ENCODE data around the gene CREB5. TPM values are rescaled to one million over a fixed set of nuclear protein-coding genes. Genes with fewer than 3 reads are reported as not detected.
"Not testable (repeated sequence)": the region's sequence is repeated elsewhere in the genome, so short reads cannot be mapped to it uniquely, and the experiment has no call there.

The CREB5 gene
- total and polyA plus RNA-seq, 9 donors = 0.71 to 15.0 (median 2.7) TPM

DNA sequence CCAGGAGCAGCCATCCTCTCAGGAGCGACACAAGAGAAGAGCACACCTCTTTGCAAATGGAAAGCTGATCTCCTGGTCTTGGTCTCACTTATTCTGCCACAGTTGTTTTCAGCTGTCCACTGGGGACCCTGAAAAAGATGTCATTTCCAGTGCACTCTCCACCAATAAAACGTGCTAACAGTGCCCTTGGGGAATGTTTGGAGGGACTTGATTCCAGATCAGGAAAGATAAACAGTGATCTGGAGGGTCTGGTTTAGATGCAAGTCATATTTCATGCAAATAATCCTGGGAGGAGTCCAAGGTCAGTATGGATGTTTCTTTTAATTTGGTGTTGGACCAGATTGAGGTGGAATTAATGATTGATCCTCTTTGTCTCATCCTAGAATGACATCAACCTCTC lies 185.0 kb downstream of the CREB5 start:
- 52 to 72% (median 57%) methylated on average over 2 of the region's 2 CpGs for WGBS, 3 donors
- no peak for TF ChIP-seq EP300 (IDR thresholded peaks at IDR 0.05)
- TF ChIP-seq, protein P1, sequence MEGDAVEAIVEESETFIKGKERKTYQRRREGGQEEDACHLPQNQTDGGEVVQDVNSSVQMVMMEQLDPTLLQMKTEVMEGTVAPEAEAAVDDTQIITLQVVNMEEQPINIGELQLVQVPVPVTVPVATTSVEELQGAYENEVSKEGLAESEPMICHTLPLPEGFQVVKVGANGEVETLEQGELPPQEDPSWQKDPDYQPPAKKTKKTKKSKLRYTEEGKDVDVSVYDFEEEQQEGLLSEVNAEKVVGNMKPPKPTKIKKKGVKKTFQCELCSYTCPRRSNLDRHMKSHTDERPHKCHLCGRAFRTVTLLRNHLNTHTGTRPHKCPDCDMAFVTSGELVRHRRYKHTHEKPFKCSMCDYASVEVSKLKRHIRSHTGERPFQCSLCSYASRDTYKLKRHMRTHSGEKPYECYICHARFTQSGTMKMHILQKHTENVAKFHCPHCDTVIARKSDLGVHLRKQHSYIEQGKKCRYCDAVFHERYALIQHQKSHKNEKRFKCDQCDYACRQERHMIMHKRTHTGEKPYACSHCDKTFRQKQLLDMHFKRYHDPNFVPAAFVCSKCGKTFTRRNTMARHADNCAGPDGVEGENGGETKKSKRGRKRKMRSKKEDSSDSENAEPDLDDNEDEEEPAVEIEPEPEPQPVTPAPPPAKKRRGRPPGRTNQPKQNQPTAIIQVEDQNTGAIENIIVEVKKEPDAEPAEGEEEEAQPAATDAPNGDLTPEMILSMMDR (IDR thresholded peaks at IDR 0.05) = no peak
- no peak for TF ChIP-seq POLR2A (IDR thresholded peaks at IDR 0.05)
- DNase-seq = no peak
- no peak overlapping the region for H3K27ac ChIP-seq
- H3K27me3 ChIP-seq = no peaks in the 10 kb centered on the region
- H3K4me1 ChIP-seq (ENCODE audit: insufficient read depth) = no peaks in the 10 kb centered on the region
- no peak overlapping the region for H3K4me3 ChIP-seq
- H3K36me3 ChIP-seq = no peaks in the 10 kb centered on the region
- H3K9me3 ChIP-seq = no peaks in the 10 kb centered on the region
- intact Hi-C loops (cut with DNase I) = loop anchor here in 1 of 4 donors (5.0 kb wide), 1 partner anchor 1200 kb away; no protein-coding TSS in a partner anchor

DNA sequence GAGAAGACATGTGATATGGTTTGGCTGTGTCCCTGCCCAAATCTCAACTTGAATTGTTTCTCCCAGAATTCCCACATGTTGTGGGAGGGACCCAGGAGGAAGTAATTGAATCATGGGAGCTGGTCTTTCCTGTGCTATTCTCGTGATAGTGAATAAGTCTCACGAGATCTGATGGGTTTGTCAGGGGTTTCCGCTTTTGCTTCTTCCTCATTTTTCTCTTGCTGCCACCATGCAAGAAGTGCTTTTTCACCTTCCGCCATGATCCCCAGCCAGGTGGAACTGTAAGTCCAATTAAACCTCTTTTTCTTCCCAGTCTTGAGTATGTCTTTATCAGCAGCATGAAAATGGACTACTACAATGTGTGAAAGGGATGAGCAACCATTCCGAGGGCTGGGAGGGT lies 185.7 kb downstream of the CREB5 start:
- not testable (repeated sequence) for H3K36me3 ChIP-seq; H3K9me3 ChIP-seq; H3K27me3 ChIP-seq; H3K27ac ChIP-seq; H3K4me1 ChIP-seq (ENCODE audit: insufficient read depth); H3K4me3 ChIP-seq; DNase-seq
- intact Hi-C loops (cut with DNase I) = loop anchor here in 1 of 4 donors (5.0 kb wide), 1 partner anchor 1201 kb away; no protein-coding TSS in a partner anchor
- 90 to 94% (median 93%) methylated on average over 5 of the region's 5 CpGs for WGBS, 3 donors

GRCh38 chr7:28598586-28598985 lies 186.3 kb downstream of the CREB5 start:
- no peak for DNase-seq
- Histone ChIP-seq H3K36me3 (no peaks in the 10 kb centered on the region), H3K27ac (no peak overlapping the region), H3K27me3 (no peaks in the 10 kb centered on the region), H3K9me3 (no peaks in the 10 kb centered on the region), H3K4me3 (no peak overlapping the region), H3K4me1 (ENCODE audit: insufficient read depth) (no peaks in the 10 kb centered on the region)
- TF ChIP-seq EP300 (IDR thresholded peaks at IDR 0.05) (no peak), POLR2A (IDR thresholded peaks at IDR 0.05) (no peak)
- TF ChIP-seq, protein P1 (IDR thresholded peaks at IDR 0.05) = no peak
- intact Hi-C loops (cut with DNase I) = loop anchor here in 1 of 4 donors (5.0 kb wide), 1 partner anchor 1201 kb away; no protein-coding TSS in a partner anchor
- WGBS, 3 donors = 66 to 81% (median 70%) methylated on average over 3 of the region's 3 CpGs

GRCh38 chr7:28599411-28599810 lies 187.1 kb downstream of the CREB5 start:
- Histone ChIP-seq H3K36me3 (no peaks in the 10 kb centered on the region), H3K4me1 (ENCODE audit: insufficient read depth) (no peaks in the 10 kb centered on the region), H3K27me3 (no peaks in the 10 kb centered on the region), H3K9me3 (no peaks in the 10 kb centered on the region), H3K27ac (no peak overlapping the region), H3K4me3 (no peak overlapping the region)
- DNase-seq = no peak
- TF ChIP-seq, protein P1 (IDR thresholded peaks at IDR 0.05) = no peak
- TF ChIP-seq EP300 (IDR thresholded peaks at IDR 0.05) (no peak), POLR2A (IDR thresholded peaks at IDR 0.05) (no peak)
- 76 to 87% (median 80%) methylated on average over 5 of the region's 5 CpGs for WGBS, 3 donors
- intact Hi-C loops (cut with DNase I) = loop anchor here in 1 of 4 donors (5.0 kb wide), 1 partner anchor 1202 kb away; no protein-coding TSS in a partner anchor

DNA sequence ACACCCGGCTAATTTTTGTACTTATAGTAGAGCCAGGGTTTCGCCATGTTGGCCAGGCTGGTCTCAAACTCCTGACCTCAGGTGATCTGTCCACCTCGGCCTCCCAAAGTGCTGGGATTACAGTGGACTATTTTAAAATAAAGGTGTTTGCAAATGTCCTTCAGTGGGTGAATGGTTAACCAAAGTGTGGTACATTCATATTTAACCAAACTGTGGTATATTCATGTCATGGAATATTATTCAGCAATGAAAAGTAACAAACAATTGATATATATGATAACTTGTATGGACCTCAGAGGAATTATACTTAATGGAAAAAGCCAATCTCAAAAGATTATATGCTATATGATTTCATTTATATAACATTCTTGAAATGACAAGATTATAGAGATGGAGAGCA lies 190.0 kb downstream of the CREB5 start:
- DNase-seq = no peak
- 91 to 98% (median 97%) methylated on average over 3 of the region's 3 CpGs for WGBS, 3 donors
- Histone ChIP-seq H3K9me3 (no peaks in the 10 kb centered on the region), H3K27me3 (no peaks in the 10 kb centered on the region), H3K36me3 (no peaks in the 10 kb centered on the region), H3K4me1 (ENCODE audit: insufficient read depth) (no peaks in the 10 kb centered on the region), H3K4me3 (no peak overlapping the region), H3K27ac (no peak overlapping the region)
- intact Hi-C loops (cut with DNase I) = no loop called here
- TF ChIP-seq, protein P1 (IDR thresholded peaks at IDR 0.05) = no peak
- TF ChIP-seq EP300 (IDR thresholded peaks at IDR 0.05) (no peak), POLR2A (IDR thresholded peaks at IDR 0.05) (no peak)

Data from ovary (tissue), 9 donors.